PC-3 (cell line): ENCODE measurements around the gene GRIN1. TPM values are rescaled to one million over a fixed set of nuclear protein-coding genes. Genes with fewer than 3 reads are reported as not detected.

Experiments
- ATAC-seq: fragments of 200-7000 bp; cut with Tn5 transposase; 2 replicates; pipeline ENCODE4 v1.9.1; 2020; ENCODE audit warnings: mild to moderate bottlenecking, moderate library complexity
- BruUV-seq: library from RNA; stranded (reverse); fragments of 400-500 nt; replicated peaks from 2 replicates; lab custom pipeline; 2021; lab: Mats Ljungman, UMichigan
- CTCF ChIA-PET: fragments of 300-600 bp; sonication (Branson Sonifier 250); formaldehyde crosslinking; loops from one replicate; lab custom pipeline; 2022; ENCODE audit warnings: antibody characterized with exemption; lab: Charles Lee
- POLR2A ChIA-PET: fragments of 300-600 bp; sonication (Branson Sonifier 250); formaldehyde crosslinking; loops from one replicate; lab custom pipeline; 2022; ENCODE audit warnings: antibody characterized with exemption; ENCODE audit not compliant: unreplicated experiment; lab: Charles Lee
- DNase-seq: peaks from one replicate; pipeline ENCODE4 v3.0.0-alpha.2; 2015
- H2AFZ ChIP-seq: fragments of 300-600 bp; sonication (generic); 2 replicates; pipeline ENCODE4 v1.6.0; 2016; ENCODE audit warnings: antibody characterized with exemption, low read length
- H3F3A ChIP-seq: fragments of 300-600 bp; sonication (generic); one replicate; pipeline ENCODE4 v1.6.0; 2017; ENCODE audit warnings: antibody characterized with exemption, low read length, control low read depth, mild to moderate bottlenecking; ENCODE audit not compliant: unreplicated experiment
- H3K27ac ChIP-seq: fragments of 300-600 bp; sonication (generic); 2 replicates; pipeline ENCODE4 v1.5.1; 2016; ENCODE audit warnings: mild to moderate bottlenecking, low read length
- H3K27me3 ChIP-seq: fragments of 300-600 bp; sonication (generic); 2 replicates; pipeline ENCODE4 v1.6.1; 2016; ENCODE audit warnings: low read length, mixed read lengths
- H3K36me3 ChIP-seq: fragments of 300-600 bp; sonication (generic); 2 replicates; pipeline ENCODE4 v1.6.1; 2016; ENCODE audit warnings: low read depth, mixed run types, low read length, mixed read lengths
- H3K4me1 ChIP-seq: fragments of 300-600 bp; sonication (generic); 2 replicates; pipeline ENCODE4 v1.5.1; 2016; ENCODE audit warnings: low read length; ENCODE audit not compliant: insufficient read depth
- H3K4me2 ChIP-seq: fragments of 300-600 bp; sonication (generic); 2 replicates; pipeline ENCODE4 v1.6.0; 2016; ENCODE audit warnings: low read length
- H3K4me3 ChIP-seq: fragments of 300-600 bp; sonication (generic); 2 replicates; pipeline ENCODE4 v1.5.1; 2016; ENCODE audit warnings: mild to moderate bottlenecking, low read length, mixed read lengths
- H3K79me2 ChIP-seq: fragments of 300-600 bp; sonication (generic); 2 replicates; pipeline ENCODE4 v1.6.1; 2017; ENCODE audit warnings: low read length, mixed read lengths
- H3K9ac ChIP-seq: fragments of 300-600 bp; sonication (generic); 2 replicates; pipeline ENCODE4 v1.6.0; 2016; ENCODE audit warnings: mild to moderate bottlenecking, low read length
- H3K9me2 ChIP-seq: fragments of 300-600 bp; sonication (generic); replicated peaks from 2 replicates; pipeline ENCODE4 v1.6.1; 2016; ENCODE audit warnings: mixed run types, low read length, mixed read lengths
- H3K9me3 ChIP-seq: fragments of 300-600 bp; sonication (generic); 2 replicates; pipeline ENCODE4 v1.6.1; 2016; ENCODE audit warnings: low read length, mixed read lengths
- H4K20me1 ChIP-seq: fragments of 300-600 bp; sonication (generic); 2 replicates; pipeline ENCODE4 v1.6.1; 2016; ENCODE audit warnings: low read length, mixed read lengths
- EZH2 ChIP-seq: fragments of 300-600 bp; sonication (generic); IDR thresholded peaks from one replicate; pipeline ENCODE4 v1.6.1; 2017; ENCODE audit warnings: antibody characterized with exemption, mild to moderate bottlenecking, low read length; ENCODE audit not compliant: unreplicated experiment
- EZH2phosphoT487 ChIP-seq: fragments of 300-600 bp; sonication (generic); IDR thresholded peaks from 2 replicates; pipeline ENCODE4 v1.6.1; 2018; ENCODE audit warnings: mild to moderate bottlenecking, antibody characterized with exemption, low read length, borderline replicate concordance
- intact Hi-C: fragments of 100-400 bp; cut with micrococcal nuclease; formaldehyde crosslinking; loops from 2 replicates; pipeline ENCODE4 v1.9.0; 2023
- total RNA-seq: library from RNA; depleted of rRNA; stranded (reverse); fragments of >200 nt; gene quantifications from 2 replicates; pipeline ENCODE4 v1.2.3, GENCODE V29; 2014
- TF ChIP-seq, protein P1 (sequence below): fragments of 300-600 bp; sonication (generic); conservative IDR thresholded peaks from 2 replicates; pipeline ENCODE4 v1.5.1; 2017; ENCODE audit warnings: antibody characterized with exemption, low read depth, mild to moderate bottlenecking, low read length

GRIN1 gene
- total RNA-seq, 1 experiment from 2014 or later = 0.11 TPM

- Histone ChIP-seq H3K4me3 (peak within 1 kb of the TSS; percentile 99), H3F3A (no peaks in the 10 kb centered on the region), H3K36me3 (no peaks in the 10 kb centered on the region), H3K9me3 (no peaks in the 10 kb centered on the region), H4K20me1 (no peaks in the 10 kb centered on the region), H3K9me2 (no peaks in the 10 kb centered on the region), H3K9ac (peak within 1 kb of the TSS; percentile 99), H2AFZ (peak within 1 kb of the TSS; percentile 74), H3K79me2 (peaks cover 58% of the 10 kb centered on the region), H3K27ac (0 out of 2 replicates have a peak within 1 kb of the TSS, but pooled peaks have one; percentile 20), H3K4me2 (peak within 1 kb of the TSS; percentile 98), H3K27me3 (no peaks in the 10 kb centered on the region), H3K4me1 (peaks cover 24% of the 10 kb centered on the region)
- CTCF ChIA-PET = no interaction called here
- TF ChIP-seq, protein P1, sequence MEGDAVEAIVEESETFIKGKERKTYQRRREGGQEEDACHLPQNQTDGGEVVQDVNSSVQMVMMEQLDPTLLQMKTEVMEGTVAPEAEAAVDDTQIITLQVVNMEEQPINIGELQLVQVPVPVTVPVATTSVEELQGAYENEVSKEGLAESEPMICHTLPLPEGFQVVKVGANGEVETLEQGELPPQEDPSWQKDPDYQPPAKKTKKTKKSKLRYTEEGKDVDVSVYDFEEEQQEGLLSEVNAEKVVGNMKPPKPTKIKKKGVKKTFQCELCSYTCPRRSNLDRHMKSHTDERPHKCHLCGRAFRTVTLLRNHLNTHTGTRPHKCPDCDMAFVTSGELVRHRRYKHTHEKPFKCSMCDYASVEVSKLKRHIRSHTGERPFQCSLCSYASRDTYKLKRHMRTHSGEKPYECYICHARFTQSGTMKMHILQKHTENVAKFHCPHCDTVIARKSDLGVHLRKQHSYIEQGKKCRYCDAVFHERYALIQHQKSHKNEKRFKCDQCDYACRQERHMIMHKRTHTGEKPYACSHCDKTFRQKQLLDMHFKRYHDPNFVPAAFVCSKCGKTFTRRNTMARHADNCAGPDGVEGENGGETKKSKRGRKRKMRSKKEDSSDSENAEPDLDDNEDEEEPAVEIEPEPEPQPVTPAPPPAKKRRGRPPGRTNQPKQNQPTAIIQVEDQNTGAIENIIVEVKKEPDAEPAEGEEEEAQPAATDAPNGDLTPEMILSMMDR = no peak
- TF ChIP-seq EZH2 (no peak), EZH2phosphoT487 (no peak)
- DNase-seq (peak; percentile 82), ATAC-seq (peak; percentile 44)
- POLR2A ChIA-PET = no interaction called here
- intact Hi-C loops = no loop called here
- no TSS peak for BruUV-seq
These were observed 66.4 kb downstream of the GRIN1 start, which contains the start of the genes NDOR1 and TMEM203 for GRCh38 chr9:137205126-137206069. TSS of gene NDOR1 (plus strand) at chr9:137205700. CDS start at chr9:137205778, 78 bp downstream. TSS of gene TMEM203 (minus strand) at chr9:137205648. CDS start at chr9:137205414, 234 bp downstream.

- no peaks in the 10 kb centered on the region for H3K9me2 ChIP-seq
- H3K4me1 ChIP-seq = peaks cover 20% of the 10 kb centered on the region
- peak overlapping the region; percentile 98 for H3K4me2 ChIP-seq
- no peaks in the 10 kb centered on the region for H3K36me3 ChIP-seq
- DNase-seq (no peak), ATAC-seq (no peak)
- H3K9ac ChIP-seq = peak overlapping the region; percentile 99
- no TSS peak for BruUV-seq
- H3K4me3 ChIP-seq = peak overlapping the region; percentile 99
- ChIA-PET CTCF (no interaction called here), POLR2A (no interaction called here)
- H3K79me2 ChIP-seq = peaks cover 52% of the 10 kb centered on the region
- H3K27ac ChIP-seq = no peak overlapping the region
- intact Hi-C loops = no loop called here
- no peaks in the 10 kb centered on the region for H4K20me1 ChIP-seq
- no peaks in the 10 kb centered on the region for H3K9me3 ChIP-seq
- no peak for TF ChIP-seq EZH2
- TF ChIP-seq, protein P1 = no peak
- TF ChIP-seq EZH2phosphoT487 = no peak
- no peak overlapping the region for H2AFZ ChIP-seq
- no peaks in the 10 kb centered on the region for H3F3A ChIP-seq
- H3K27me3 ChIP-seq = no peaks in the 10 kb centered on the region
These were observed 67.6 kb downstream of the GRIN1 start for GRCh38 chr9:137206602-137207001.

GRCh38 chr9:137211532-137211931 is 72.6 kb downstream of the GRIN1 start:
- DNase-seq (no peak), ATAC-seq (no peak)
- TF ChIP-seq EZH2 = no peak
- TF ChIP-seq, protein P1 = no peak
- no peak for TF ChIP-seq EZH2phosphoT487
- Histone ChIP-seq H3K9me3 (no peaks in the 10 kb centered on the region), H3K4me2 (no peak overlapping the region), H3K4me1 (peaks cover 8% of the 10 kb centered on the region), H3K79me2 (peaks cover 11% of the 10 kb centered on the region), H3K9ac (no peak overlapping the region), H4K20me1 (no peaks in the 10 kb centered on the region), H3K36me3 (no peaks in the 10 kb centered on the region), H3F3A (no peaks in the 10 kb centered on the region), H3K4me3 (no peak overlapping the region), H3K27ac (no peak overlapping the region), H2AFZ (no peak overlapping the region), H3K27me3 (no peaks in the 10 kb centered on the region), H3K9me2 (no peaks in the 10 kb centered on the region)
- ChIA-PET POLR2A (no interaction called here), CTCF (no interaction called here)
- intact Hi-C loops = no loop called here
- no TSS peak for BruUV-seq
